Suprapubic skin (tissue), 4 donors: ENCODE data around the gene CTDSP2.

Experiments
- CTCF ChIP-seq, 2 donors: fragments of 200-600 bp in 1 of 2; fragments of 450-650 bp in 1 of 2; sonication (generic) in 1 of 2; IDR thresholded peaks; one replicate each; pipeline ENCODE4 v1.5.1; 2016 to 2019; ENCODE audit warnings: antibody characterized with exemption in 2 of 2, mild to moderate bottlenecking in 1 of 2, moderate library complexity in 1 of 2
- EP300 ChIP-seq: sonication (generic); formaldehyde crosslinking; IDR thresholded peaks from one replicate; pipeline ENCODE4 v1.6.1; 2017; ENCODE audit warnings: antibody characterized with exemption
- POLR2A ChIP-seq, 2 donors: fragments of 450-650 bp; IDR thresholded peaks; one replicate each; pipeline ENCODE4 v1.6.1; 2017; ENCODE audit warnings: antibody characterized with exemption in 2 of 2, mild to moderate bottlenecking in 2 of 2, moderate library complexity in 2 of 2
- POLR2AphosphoS5 ChIP-seq, 3 donors: sonication (generic); formaldehyde crosslinking; IDR thresholded peaks; one replicate each; pipeline ENCODE4 v1.6.1; 2017; ENCODE audit warnings: antibody characterized with exemption in 3 of 3

- TF ChIP-seq CTCF (IDR thresholded peaks at IDR 0.05) (no peak), POLR2AphosphoS5 (IDR thresholded peaks at IDR 0.05) (no peak), POLR2A (IDR thresholded peaks at IDR 0.05) (no peak), EP300 (no peak)
Observed at GRCh38 chr12:57834086-57834876, 12.2 kb downstream of the CTDSP2 start.
